Esophagus squamous epithelium (tissue), 4 donors: ENCODE measurements around the gene TUBGCP2.

Experiments
- CTCF ChIP-seq, 6 experiments: fragments of 450-650 bp in 4 of 6; fragments of 200-600 bp in 2 of 6; sonication (generic) in 2 of 6; IDR thresholded peaks; one replicate each; pipeline ENCODE4 v1.5.1; 2016 to 2019; ENCODE audit warnings: antibody characterized with exemption in 6 of 6, mild to moderate bottlenecking in 4 of 6, moderate library complexity in 4 of 6
- POLR2A ChIP-seq, 4 donors: fragments of 450-650 bp; IDR thresholded peaks; one replicate each; pipeline ENCODE4 v1.6.1; 2017; ENCODE audit warnings: antibody characterized with exemption in 4 of 4, mild to moderate bottlenecking in 4 of 4, moderate library complexity in 3 of 4

DNA sequence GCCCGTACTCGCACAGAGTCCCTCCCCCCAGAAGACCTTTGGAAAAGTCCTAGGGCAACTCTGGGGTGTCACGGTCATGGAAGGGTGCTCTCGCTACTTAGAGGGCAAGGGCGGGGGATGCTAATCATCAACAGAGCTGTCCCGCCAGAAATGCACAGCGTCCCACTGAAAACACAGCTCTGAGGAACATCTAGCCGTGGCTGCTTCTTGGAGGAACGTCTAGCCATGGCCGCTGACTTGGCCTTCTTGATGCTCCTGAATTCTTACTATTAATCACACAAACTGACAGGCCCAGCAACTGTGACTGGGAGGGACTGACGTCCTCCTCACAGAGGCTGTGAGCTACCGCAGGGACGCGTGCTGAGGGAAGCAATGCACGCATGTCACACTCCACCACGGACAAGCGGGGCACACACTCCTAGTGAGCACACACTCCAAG lies 1.7 kb downstream of the TUBGCP2 start:
- no peak for TF ChIP-seq POLR2A (IDR thresholded peaks at IDR 0.05)
- TF ChIP-seq CTCF (IDR thresholded peaks at IDR 0.05), result no peak
